HG02588 (cell line): ENCODE measurements around the gene DCTD.
"Not testable (repeated sequence)": the region's sequence is repeated elsewhere in the genome, so short reads cannot be mapped to it uniquely, and the experiment has no call there.

Experiments
- ATAC-seq: cut with Tn5 transposase; IDR thresholded peaks from one replicate; pipeline ENCODE4 v1.9.1; 2021; ENCODE audit warnings: mild to moderate bottlenecking, moderate library complexity; ENCODE audit not compliant: unreplicated experiment

The DCTD gene

DNA sequence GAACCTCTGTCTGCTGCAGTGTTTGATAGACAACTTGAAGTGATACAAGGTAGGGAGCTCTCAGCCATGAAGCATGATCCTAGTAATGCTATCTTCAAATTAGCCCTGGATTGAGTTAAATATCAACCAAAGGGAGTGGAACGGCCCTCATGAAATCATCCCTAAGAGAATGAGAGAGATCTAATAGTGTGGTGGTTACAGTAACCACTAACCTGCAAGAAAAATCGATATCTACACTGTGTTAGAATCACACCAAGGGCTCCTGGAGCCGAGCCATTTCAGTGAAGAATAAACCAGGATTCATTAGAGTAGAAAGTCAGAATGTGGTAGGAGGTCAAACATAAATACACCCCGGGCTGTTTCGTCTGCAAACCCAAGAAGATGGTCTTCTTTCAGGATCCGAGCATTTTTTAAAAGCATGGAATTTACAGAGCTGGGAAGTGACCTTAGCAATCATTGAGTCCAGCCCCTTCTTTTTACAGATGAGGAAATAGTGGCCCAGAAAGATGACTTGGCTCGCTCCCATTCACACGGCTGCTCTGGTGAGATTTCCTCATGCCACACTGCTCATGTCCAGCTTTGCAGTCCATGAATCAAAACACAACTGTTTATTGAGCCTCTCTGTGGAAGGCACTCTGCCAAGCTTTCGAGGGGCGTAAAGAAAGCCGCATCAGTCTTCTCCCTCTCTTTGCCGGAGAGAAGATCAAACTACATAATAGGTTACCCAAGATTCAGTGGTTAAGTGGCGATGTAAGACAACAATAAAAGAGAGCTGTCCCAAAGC lies 5.5 kb upstream of the DCTD start:
- ATAC-seq = no peak

- no peak for ATAC-seq
Observed at GRCh38 chr4:182921608-182922007, 4.4 kb upstream of the DCTD start.

DNA sequence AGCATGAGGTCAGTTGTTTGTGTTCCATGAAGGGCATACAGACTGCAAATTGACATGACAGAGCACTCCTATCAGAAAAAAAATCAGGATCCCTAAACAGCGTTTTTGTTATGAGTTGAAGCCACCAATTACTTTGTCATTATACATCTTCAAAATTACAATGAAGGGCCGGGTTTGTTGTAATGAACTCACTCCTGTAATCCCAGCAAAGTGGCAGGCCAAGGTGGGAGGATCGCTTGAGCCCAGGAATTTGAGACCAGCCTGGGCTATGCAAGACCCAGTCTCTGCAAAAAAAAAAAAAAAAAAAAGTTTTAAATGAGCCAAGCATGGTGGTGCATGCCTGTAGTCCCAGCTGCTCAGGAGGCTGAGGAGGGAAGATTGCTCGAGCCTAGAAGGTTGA lies 3.5 kb upstream of the DCTD start:
- no peak for ATAC-seq

DNA sequence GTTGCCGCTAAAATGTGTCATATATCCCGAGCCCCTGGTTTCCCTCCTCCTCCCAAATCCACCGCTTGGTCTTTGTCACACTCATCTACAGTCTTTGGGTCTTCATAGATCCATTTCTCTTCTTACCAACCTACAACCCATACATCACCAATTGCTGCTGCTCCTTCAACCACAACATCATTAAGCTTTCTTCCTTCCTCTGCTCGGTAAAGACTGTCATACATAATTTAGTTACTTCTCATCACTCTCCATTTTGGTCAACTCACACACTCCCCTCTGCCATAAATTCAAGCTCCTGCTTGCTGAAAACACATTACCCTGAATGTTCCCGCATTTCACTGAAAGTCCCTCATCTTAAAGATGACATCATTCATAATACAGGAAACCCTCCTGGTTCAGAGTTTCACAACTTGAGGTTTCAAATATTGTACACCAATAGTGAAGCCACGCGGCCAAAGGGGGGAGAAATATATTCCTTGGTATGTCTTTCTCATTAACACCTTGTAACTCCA lies 1.7 kb upstream of the DCTD start:
- peak; percentile 24 for ATAC-seq

DNA sequence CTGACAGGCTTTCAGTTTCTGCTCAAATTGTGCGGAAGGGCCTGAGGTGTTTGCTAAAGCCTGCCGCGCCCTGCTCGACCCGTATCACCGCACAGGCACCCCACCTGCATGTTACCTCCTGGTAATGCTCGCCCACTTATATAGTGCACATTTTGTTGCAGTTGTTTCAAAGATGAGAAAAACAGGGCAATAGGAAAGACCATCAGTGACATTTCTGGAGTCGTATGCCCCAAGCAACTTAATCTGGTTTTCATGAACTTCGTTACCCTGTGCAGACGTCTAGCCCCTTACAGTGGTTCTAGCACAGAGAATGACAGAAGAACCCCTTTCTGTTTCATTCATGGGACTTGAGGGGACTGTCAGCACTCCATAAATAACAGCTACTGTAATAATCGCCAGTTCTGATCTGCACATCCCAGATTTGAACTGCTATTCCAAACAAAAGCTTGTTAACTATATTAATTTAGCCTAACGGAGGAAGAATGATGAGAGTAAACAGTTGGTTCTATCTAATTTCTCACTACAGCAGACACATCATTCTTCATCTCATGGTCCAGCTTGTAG lies 940 bp upstream of the DCTD start:
- ATAC-seq = peak; percentile 14

DNA sequence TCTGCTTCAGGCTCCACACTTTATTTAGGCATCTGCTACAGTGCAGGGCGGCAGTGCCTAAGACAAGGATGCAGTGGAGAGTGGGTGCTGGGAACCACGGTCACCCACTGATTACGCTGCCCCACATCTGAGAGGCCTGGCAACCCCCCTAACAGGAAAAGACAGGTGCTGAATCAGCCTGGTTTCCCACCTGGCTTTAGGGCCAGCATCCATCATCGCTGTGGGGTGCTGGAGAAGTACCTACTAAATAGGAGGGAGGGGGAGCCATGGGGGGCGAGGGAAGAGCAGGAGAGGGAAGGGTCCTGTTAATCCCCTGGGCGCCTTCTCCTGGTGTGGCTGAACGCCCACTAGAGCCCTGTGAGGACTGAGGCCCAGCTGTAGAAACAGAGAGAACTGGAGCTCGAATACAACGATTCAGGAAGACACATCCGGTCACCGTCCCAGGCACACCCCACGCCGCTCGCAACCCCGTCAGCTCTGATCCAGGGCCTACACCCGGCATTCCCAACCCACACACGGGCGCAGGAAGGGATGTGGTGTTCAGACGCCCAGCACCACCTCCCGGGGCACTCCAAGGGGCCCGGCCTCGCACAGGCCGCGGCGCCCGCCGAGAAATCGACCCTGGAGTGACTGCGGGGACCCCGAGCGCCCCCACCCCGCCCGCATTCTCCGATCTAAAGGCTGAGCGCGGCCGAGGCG lies 554 bp downstream of the DCTD start:
- peak; percentile 26 for ATAC-seq

- no peak for ATAC-seq
Observed at GRCh38 chr4:182914357-182914756, 2.8 kb downstream of the DCTD start.

DNA sequence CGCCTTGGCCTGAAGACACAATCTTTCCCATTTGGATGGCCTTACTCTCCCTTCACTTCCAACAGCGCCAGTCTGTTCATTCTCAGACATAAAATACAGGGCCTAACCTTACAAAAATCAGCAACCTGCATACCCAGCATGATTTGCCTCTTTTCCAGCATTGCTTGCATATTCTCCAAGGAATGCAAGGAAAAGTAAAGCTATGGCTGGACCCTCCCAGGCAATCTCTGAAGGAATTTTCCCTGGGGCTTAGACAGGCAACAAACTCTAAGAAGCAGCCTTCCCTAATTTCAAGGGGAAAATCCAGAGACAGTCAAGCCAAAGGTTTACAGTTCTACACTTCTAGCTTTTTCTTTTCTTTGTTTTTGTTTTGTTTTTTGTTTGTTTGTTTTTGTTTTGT lies 3.6 kb downstream of the DCTD start:
- ATAC-seq = no peak

DNA sequence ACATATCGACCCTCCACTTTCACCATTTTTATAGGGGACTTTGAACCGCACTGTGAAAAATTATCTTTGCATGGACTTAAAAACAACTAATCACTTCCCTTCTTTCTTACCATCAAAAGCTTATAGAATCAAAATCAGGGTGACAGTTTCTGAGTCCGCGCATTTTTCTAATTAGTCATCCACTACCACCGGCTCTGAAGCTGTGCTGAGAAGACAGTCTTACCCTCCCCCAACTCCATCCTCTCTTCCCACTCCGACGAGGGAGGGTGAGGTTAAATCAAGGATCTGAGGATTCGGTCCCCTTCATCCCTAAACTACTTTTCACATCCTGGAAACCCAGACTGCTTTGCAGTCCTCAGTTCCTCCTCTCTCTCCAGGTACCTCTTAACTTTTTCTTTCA lies 4.2 kb downstream of the DCTD start:
- ATAC-seq = no peak

DNA sequence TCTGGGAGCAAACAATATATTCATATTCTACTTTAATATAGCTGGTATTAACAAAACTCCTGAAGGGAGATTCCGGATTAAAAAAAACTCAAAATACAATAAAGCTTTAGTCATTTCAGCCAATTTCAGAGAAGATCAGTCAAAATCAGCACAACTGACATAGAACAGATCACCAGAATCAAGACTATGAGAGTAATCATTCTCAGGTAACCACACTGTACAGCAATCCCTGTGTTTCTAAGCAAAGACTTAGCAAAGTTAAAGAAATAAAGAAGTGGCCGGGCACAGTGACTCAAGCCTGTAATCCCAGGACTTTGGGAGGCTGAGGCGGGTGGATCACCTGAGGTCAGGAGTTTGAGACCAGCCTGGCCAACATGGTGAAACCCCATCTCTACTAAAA lies 9.1 kb downstream of the DCTD start:
- no peak for ATAC-seq

DNA sequence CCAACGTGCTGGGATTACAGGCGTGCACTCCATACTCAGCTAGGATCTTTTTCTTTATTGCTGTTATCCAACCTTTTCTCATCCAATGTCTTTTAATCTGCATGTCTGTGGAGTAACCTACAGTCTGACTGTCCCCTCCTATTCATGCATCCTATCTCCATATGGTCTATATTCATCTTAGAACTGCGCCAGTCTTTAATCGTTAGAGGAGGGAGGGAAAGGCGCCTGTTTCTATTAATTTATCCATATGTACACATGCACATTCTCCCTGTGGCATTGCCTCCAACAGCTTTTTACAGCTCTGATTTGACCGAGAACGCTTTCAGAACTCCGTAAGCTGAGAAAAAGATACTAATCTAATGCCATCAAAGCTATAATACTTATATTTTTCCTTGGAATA lies 9.8 kb downstream of the DCTD start:
- ATAC-seq = no peak

GRCh38 chr4:182906786-182907185 lies 10.4 kb downstream of the DCTD start:
- no peak for ATAC-seq

- no peak for ATAC-seq
Observed at GRCh38 chr4:182905038-182905437, 12.1 kb downstream of the DCTD start.

GRCh38 chr4:182904211-182904761 lies 12.9 kb downstream of the DCTD start:
- ATAC-seq = no peak

DNA sequence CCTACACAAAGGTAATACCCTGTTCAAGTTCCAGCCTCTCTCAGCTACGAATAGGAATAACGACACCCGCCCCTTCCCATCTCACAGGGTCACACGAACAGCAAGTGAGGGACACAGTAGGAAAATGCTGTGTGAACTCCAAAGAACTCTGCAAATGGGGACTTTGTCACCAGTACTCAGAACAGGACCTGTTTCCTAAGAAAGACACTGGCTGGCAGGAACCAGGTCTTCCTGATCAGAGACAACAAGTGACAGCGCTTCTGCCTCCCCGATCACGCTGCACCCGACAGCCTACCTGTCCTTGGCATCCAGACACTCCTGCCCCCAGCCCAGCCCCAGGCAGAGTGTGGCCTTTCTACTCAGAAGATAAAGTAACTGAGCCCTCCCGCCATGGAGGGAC lies 14.2 kb downstream of the DCTD start:
- ATAC-seq = no peak

GRCh38 chr4:182901337-182901736 lies 15.8 kb downstream of the DCTD start:
- no peak for ATAC-seq

GRCh38 chr4:182900021-182900420 lies 17.2 kb downstream of the DCTD start:
- not testable (repeated sequence) for ATAC-seq

GRCh38 chr4:182898479-182898799 lies 18.7 kb downstream of the DCTD start:
- no peak for ATAC-seq

DNA sequence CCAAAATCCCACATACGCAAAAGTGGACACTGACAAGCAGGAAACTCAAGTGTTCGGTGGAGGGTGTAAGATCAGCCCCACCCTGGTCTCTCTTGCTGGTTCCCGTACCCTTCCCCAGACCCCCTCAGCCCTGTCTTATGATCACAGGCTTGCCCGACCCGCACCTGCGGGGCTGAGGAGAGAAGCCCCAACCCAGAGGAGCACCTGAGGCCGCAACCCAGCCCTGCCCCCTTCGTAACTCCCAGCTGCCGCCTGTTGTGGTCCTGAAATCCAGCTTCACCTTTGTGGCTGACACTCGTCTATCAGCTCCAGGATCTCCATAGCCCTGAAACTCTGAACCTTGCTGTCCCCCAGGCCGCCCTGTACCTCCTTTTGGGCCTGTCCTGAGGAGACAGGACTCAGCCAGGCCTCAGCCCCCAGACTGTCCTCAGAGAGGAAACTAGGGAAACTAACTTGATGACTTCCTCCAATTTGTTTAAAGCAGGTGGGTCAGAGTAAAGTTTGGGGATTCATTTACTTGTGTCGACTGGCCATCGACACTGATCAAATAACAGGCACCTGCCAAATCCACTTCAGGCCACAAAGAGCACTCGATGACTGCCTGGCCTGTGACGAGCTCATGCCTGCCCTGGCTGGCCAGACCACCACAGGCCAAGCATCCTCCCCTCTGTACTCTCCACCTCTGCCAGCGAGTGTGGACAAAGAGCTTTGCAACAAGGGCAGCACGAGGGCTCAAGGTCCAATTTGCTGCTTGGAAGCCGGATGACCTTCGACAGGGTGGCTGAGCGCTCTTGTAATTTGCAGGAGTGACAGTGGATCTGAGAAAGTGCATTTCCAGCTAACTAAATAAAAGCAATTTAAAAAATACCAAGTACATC lies 19.3 kb downstream of the DCTD start:
- ATAC-seq = no peak

DNA sequence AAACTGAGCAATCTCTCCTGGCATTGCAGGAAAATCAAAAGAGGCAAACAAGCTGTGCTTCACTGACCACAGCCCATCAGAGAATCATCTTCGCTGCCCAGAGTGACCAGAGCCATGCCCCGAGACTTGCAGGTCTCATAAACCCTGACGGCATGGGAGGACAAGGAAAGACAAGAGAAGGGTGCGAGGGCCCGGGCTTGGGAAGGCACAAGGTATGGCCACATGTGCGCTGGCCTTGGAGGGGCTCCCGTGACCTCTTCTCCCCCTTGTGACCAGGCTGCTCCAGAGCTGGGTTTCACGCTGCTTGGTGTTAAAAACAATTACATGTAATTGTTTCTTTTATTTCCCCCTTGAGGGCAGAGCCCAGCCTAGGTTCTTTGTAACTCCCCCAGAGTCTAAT lies 20.8 kb downstream of the DCTD start:
- ATAC-seq = no peak

DNA sequence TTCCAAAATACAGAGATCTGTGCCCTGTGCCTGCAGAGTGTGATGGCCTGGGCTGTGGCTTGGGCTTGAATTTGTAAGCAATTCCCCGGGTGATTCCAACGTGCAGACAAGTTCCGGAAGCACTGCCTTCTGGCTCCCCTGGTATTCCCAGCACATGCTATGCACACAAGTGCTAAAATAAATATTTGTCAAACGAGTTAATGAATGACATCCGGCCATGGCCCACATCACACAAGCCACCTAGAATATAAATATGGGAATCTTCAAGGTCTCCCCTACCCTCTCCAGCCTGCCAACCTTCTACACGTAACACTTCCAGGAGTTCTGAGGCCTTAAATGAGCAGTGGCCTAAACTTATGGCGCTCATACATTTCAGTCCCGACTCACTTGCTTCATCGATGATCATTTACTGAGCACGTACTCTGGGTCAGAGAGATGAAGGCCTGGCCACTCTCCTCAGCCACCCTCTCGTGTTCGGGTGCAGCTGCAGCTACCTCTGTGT lies 21.3 kb downstream of the DCTD start:
- ATAC-seq = no peak
